ENCODE results near the gene NIPSNAP2. TPM values are rescaled to one million over a fixed set of nuclear protein-coding genes. Genes with fewer than 3 reads are reported as not detected.
"Not testable (repeated sequence)": the region's sequence is repeated elsewhere in the genome, so short reads cannot be mapped to it uniquely, and the experiment has no call there.

The NIPSNAP2 gene
- total RNA-seq, 6 donors from 2014 or later, result 30.2 to 95.2 (median 64.6) TPM

DNA sequence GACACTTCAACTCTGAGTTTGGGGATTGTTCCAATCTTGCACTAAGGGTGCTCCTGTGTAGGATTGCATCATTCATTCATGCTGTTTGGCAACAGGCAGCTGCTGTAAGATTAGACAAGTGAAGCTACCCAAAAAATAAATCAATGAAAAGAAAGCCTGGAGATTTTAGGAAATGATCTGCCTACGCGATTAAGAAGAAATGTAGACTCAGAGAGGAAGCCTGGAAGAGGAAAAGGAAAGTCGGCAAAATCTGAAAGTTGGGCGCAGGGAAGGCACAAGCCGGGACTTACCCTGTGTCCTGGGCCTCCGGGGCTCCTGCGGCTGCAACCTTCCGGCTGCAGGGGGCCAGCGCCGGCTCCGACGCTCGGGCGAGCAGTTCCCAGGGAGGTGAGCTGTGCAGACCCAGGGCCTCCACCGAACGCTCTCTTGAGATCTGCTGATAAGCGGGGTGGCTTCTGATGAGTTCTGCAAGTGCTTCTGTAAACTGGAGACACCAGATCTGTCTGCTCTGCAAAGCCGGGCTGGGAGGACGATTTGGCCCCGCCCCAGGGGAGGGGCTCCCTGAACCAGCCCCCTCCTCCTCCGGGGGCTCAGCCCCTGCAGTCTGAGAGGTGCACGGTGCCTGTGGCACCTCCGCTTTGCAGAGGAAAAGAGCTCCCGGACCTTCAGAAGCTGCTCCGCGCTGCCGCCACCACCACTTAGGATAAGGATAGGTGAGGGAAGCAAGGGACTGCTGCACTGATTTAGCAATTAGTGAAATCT, 69.5 kb downstream of the NIPSNAP2 start:
- Histone ChIP-seq H3K27ac (peak overlapping the region in 3 of 4 donors; percentile 24 to 71 (median 57)), H3K27me3 (no peaks in the 10 kb centered on the region), H3K9me3 (no peaks in the 10 kb centered on the region), H3K36me3 (peaks cover 0 to 6% (median 5%) of the 10 kb centered on the region in 4 donors), H3K4me3 (peak overlapping the region; percentile 65 to 82 (median 72)), H3K4me1 (peaks cover 0 to 14% (median 7%) of the 10 kb centered on the region in 4 donors)
- 0% methylated on average over 8 to 22 of the region's 27 CpGs for WGBS, 2 donors
- DNase-seq (peak; percentile 68 to 86), ATAC-seq (ENCODE audit: low FRiP score in 2 of 2) (peak; percentile 89 to 92)
- TF ChIP-seq, protein P1, sequence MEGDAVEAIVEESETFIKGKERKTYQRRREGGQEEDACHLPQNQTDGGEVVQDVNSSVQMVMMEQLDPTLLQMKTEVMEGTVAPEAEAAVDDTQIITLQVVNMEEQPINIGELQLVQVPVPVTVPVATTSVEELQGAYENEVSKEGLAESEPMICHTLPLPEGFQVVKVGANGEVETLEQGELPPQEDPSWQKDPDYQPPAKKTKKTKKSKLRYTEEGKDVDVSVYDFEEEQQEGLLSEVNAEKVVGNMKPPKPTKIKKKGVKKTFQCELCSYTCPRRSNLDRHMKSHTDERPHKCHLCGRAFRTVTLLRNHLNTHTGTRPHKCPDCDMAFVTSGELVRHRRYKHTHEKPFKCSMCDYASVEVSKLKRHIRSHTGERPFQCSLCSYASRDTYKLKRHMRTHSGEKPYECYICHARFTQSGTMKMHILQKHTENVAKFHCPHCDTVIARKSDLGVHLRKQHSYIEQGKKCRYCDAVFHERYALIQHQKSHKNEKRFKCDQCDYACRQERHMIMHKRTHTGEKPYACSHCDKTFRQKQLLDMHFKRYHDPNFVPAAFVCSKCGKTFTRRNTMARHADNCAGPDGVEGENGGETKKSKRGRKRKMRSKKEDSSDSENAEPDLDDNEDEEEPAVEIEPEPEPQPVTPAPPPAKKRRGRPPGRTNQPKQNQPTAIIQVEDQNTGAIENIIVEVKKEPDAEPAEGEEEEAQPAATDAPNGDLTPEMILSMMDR (IDR thresholded peaks at IDR 0.05), result peak in 4 of 6 experiments; percentile 22 to 53 (median 28)
- no peak for TF ChIP-seq EP300 (IDR thresholded peaks at IDR 0.05)

DNA sequence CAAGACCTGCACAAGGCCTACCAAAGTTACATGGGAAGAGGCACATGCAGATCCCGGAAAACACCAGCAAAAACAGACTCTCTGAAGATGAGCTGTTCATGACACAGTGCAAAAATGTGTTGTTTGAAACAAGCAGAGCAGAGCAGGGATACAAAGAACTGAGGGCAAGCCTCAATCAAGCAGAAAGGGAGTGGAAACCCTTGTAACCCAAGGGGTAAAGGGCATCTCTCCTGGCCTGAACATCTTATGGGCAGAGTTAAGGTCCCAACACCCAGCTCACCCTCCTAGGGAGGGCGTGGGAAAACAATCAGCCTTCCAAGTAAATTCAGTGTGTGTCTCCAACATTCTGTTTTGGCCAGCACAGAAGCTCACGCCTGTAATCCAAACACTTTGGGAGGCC, 76.3 kb downstream of the NIPSNAP2 start:
- WGBS, 2 donors, result 75 to 86% methylated on average over 3 of the region's 3 CpGs
- no peak for ATAC-seq (ENCODE audit: low FRiP score in 2 of 2)
- DNase-seq, result no peak

DNA sequence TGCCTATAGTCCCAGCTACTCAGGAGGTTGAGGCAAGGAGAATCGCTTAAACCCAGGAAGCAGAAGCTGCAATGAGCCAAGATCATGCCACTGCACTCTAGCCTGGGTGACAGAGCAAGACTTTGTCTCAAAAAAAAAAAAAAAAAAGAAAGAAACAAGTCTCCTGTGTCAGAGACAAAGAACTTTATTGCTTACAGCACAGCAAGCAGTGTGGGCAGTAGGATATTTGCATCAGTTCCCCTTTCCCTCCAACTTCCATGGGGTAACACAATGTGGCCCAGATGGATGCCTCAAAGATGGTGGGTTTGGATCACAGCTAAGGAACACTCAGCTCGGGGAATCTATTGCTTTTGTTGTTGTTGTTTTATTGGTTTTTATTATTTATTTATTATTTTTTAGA, 81.4 kb downstream of the NIPSNAP2 start:
- Histone ChIP-seq H3K27ac (peak overlapping the region in 3 of 4 donors; percentile 34 to 76 (median 72)), H3K4me1 (peaks cover 18 to 38% (median 23%) of the 10 kb centered on the region in 4 donors)
- H3K4me3 ChIP-seq; DNase-seq; ATAC-seq (ENCODE audit: low FRiP score in 2 of 2); H3K9me3 ChIP-seq; H3K27me3 ChIP-seq; H3K36me3 ChIP-seq: not testable (repeated sequence)
- 79 to 94% methylated on average over 2 of the region's 2 CpGs for WGBS, 2 donors

More for the DNA sequence above, 76.3 kb downstream of the NIPSNAP2 start:
- Histone ChIP-seq H3K9me3 (no peaks in the 10 kb centered on the region), H3K4me1 (no peaks in the 10 kb centered on the region), H3K36me3 (no peaks in the 10 kb centered on the region), H3K27me3 (no peaks in the 10 kb centered on the region), H3K4me3 (no peak overlapping the region), H3K27ac (no peak overlapping the region)
- TF ChIP-seq EP300 (IDR thresholded peaks at IDR 0.05) (no peak), POLR2AphosphoS5 (IDR thresholded peaks at IDR 0.05) (no peak), POLR2A (IDR thresholded peaks at IDR 0.05) (no peak)
- TF ChIP-seq, protein P1 (IDR thresholded peaks at IDR 0.05), result no peak

DNA sequence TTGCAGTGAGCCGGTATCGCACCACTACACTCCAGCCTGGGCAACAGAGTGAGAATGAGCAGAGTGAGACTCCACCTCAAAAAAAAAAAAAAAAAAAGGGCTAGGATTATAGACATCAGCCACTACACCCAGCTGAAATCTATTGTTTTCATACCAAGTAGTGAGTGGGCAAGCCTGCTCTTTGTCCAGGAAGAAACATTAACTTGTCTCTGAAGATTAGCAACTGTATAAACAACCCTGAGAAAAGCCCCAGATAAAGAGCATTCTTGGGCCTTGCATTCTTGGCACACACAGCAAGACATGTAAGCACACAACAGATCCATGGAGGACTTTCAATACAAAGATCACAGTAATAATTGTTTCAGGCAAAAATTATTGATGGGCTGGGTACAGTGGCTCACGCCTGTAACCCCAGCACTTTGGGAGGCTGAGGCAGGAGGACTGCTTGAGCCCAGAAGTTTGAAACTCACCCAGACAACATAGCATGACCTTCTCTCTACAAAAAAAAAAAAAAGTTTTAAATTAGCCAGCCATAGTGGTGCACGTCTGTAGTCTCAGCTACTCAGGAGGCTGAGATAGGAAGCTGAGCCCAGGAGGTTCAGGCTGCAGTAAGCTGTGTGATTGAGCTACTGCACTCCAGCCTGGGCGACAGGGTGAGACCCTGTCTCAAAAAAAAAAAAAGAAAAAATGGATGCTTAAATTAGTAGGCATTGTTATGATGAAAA, 82.5 kb downstream of the NIPSNAP2 start:
- WGBS, 2 donors, result 34 to 41% methylated on average over 5 of the region's 5 CpGs
- DNase-seq (no peak), ATAC-seq (ENCODE audit: low FRiP score in 2 of 2) (no peak)

DNA sequence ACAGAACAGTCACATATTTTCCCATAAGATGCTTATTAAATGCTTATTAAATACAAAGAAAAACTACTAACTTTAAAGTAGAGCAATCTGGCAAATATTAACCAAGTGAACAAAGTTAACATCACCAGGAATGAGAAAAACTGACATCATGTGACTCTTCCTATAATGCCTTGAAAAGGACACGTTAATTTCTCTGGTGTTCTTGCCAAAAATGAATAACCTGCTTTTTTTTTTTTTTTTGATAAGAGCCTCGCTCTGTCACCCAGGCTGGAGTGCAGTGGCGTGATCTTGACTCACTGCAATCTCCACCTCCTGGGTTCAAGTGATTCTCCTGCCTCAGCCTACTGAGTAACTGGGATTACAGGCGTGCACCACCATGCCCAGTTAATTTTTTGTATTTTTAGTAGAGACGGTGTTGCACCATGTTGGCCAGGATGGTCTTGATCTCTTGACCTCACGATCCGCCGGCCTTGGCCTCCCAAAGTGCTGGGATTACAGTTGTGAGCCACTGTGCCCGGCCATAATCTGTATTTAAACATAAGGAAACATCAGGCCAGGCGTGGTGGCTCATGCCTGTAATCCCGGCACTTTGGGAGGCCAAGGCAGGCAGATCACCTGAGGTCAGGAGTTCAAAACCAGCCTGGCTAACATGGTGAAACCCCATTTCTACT, 83.2 kb downstream of the NIPSNAP2 start:
- not testable (repeated sequence) for H3K9me3 ChIP-seq; ATAC-seq (ENCODE audit: low FRiP score in 2 of 2); DNase-seq; H3K4me3 ChIP-seq; H3K27me3 ChIP-seq; H3K36me3 ChIP-seq
- Histone ChIP-seq H3K27ac (peak overlapping the region in 3 of 4 donors; percentile 36 to 76 (median 72)), H3K4me1 (peaks cover 23 to 46% (median 28%) of the 10 kb centered on the region in 4 donors)
- 82 to 84% methylated on average over 11 of the region's 11 CpGs for WGBS, 2 donors

More for the DNA sequence above, 82.5 kb downstream of the NIPSNAP2 start:
- TF ChIP-seq, protein P1 (IDR thresholded peaks at IDR 0.05), result no peak
- TF ChIP-seq EP300 (IDR thresholded peaks at IDR 0.05), result no peak
- Histone ChIP-seq H3K9me3 (no peaks in the 10 kb centered on the region), H3K27ac (peak overlapping the region; percentile 36 to 76 (median 64)), H3K4me3 (no peak overlapping the region), H3K36me3 (no peaks in the 10 kb centered on the region), H3K4me1 (peaks cover 19 to 41% (median 23%) of the 10 kb centered on the region in 4 donors), H3K27me3 (no peaks in the 10 kb centered on the region)

Data from upper lobe of left lung (tissue), 6 donors.